Endothelial cell of hepatic sinusoid (primary cell): ENCODE data around the gene GOLPH3.
"Not testable (repeated sequence)": the region's sequence is repeated elsewhere in the genome, so short reads cannot be mapped to it uniquely, and the experiment has no call there.

ENCODE experiments used
- in situ Hi-C: cut with HindIII; loops from 2 replicates; pipeline ENCODE4 v1.10.0; 2017; ENCODE audit warnings: low sequenced_read_pairs

GOLPH3 gene

GRCh38 chr5:32100691-32101302 lies 73.3 kb downstream of the GOLPH3 start:
- in situ Hi-C loops, result no loop called here

GRCh38 chr5:32100230-32100629 lies 73.9 kb downstream of the GOLPH3 start:
- in situ Hi-C loops, result no loop called here

DNA sequence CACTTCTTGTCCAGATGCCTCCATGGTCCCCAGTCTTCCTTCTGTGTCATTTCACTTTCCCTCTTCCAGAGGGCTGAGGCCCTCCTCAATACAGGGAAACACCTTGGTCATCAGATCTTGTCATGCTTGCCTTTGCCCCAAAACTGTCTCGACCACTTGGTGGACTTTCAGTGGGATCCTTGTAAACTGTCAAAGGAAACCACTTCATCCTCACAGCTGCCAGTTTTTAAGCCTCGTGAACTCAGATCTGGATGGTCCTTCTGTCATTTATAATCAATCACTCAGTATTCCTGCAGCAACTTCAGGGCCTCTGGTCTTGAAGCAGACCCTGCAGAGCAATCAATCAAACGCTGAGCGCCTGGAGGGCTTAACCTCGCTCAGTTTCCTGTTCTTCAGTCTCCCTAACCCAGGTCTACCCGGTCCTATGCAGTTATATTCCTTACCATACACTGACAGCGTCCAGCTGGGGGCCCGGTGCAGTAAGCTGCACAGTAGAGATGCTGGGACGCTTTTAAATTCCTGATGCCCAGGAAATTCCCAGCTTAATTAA lies 74.6 kb downstream of the GOLPH3 start:
- in situ Hi-C loops, result loop anchor here (5.0 kb wide), 1 partner anchor 67 kb away; no protein-coding TSS in a partner anchor

DNA sequence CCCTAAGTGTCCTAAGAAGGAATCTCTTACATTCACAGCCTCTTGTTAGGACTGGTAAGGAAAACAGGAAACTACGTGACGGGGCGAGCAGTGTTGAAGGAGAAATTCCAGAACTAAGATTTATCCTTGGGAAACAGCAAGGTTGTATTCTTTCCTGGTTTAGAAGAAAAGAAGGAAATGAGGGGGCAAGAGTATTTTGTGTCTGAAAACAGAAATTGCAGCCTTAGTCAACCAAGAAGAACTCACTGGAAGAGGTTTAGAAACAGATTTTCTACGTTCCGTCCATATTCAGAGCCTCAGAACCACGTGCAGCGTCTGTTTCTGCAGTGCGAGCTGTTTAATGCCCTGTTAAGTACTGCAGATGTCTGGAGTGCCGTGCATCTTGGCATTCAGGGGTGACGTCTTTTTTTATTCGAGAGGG lies 75.2 kb downstream of the GOLPH3 start:
- in situ Hi-C loops, result loop anchor here (5.0 kb wide), 1 partner anchor 67 kb away; no protein-coding TSS in a partner anchor

GRCh38 chr5:32098291-32098690 lies 75.8 kb downstream of the GOLPH3 start:
- in situ Hi-C loops, result loop anchor here (5.0 kb wide), 1 partner anchor 66 kb away; no protein-coding TSS in a partner anchor

GRCh38 chr5:32096891-32097595 lies 77.1 kb downstream of the GOLPH3 start:
- in situ Hi-C loops, result loop anchor here (5.0 kb wide), 1 partner anchor 65 kb away; no protein-coding TSS in a partner anchor

DNA sequence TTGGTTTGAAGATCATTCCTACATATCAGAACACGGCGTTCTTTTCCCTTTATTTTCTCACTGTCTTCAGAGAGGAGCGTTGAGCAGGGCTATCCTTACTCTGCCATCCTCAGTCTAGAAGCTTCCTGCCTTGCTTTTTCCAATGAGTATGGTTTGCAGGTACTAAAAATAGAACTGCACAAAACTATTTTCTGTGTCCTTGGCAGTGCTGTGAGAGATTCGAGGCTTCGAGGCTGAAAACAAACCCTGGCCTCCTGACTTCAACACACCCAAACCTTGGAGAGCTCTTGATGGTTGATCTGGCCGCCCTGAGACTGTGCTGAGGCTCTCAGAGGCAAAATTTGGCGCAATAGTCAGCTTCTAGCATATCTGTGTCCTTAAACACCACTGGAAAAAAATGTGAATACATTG lies 78.9 kb downstream of the GOLPH3 start:
- in situ Hi-C loops, result loop anchor here (5.0 kb wide), 1 partner anchor 63 kb away; no protein-coding TSS in a partner anchor

DNA sequence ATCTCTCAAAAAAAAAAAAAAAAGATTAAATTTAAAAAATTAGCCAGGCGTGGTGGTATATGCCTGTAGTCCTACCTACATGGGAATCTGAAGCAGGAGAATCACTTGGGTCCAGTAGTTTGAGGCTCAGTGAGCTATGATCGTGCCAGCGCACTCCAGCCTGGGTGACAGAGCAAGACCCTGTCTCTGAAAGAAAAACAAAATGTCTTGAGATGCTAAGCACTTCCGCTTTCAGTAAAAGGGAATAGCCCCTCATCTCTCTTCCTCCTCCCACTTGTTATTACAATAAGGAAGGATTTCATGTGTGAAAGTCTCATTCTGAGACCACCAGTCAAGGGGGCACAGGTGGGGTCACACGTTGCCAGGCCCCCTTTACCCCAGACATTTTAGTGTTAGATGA lies 79.4 kb downstream of the GOLPH3 start:
- in situ Hi-C loops, result loop anchor here (5.0 kb wide), 1 partner anchor 62 kb away; no protein-coding TSS in a partner anchor

DNA sequence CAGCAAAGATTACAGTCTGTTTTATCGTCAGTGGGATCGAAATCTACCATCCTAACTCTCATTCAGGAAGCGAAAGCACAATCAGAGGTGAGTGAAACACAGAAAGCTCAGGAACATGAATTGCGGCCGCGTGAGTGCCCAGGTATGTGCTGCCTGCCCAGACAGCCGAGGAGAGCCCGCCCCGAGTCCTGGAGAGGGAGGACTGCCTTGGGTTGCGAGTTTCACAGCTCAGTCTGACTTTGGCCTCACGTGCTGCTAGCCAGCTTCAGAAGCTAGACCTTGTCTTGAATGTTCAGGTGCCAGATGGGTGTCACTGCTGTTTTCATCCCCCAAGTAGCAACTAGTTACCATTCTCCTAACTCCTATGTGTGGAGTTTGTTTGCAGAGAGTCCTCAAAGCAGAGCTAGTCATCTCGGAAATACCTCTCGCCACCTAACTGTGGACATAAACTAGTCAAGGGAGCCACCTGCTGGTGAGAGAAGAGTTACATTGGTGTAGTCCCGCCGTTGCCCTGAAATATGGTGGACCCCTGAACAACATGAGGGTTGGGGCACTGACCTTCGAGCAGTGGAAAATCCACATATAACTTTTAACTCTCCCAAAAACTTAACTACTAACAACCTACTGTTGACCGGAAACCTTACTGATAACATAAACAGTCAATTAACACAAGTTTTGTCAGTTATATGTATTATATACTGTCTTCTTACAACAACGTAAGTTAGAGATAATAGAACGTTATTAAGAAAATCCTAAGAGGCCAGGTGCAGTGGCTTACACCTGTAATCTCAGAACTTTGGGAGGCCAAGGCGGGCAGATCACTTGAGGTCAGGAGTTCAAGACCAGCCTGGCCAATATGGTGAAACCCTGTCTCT lies 80.9 kb downstream of the GOLPH3 start:
- in situ Hi-C loops, result no loop called here

DNA sequence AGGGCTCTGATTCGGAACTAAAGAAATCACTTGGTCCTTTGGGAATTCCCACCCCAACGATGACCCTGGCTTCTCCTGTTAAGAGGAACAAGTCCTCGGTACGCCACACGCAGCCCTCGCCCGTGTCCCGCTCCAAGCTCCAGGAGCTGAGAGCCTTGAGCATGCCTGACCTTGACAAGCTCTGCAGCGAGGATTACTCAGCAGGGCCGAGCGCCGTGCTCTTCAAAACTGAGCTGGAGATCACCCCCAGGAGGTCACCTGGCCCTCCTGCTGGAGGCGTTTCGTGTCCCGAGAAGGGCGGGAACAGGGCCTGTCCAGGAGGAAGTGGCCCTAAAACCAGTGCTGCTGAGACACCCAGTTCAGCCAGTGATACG lies 83.4 kb downstream of the GOLPH3 start:
- in situ Hi-C loops, result no loop called here

- in situ Hi-C loops, result no loop called here
Observed at GRCh38 chr5:32090026-32090754, 83.9 kb downstream of the GOLPH3 start.

- in situ Hi-C loops, result no loop called here
Observed at GRCh38 chr5:32089146-32090000, 84.7 kb downstream of the GOLPH3 start.

GRCh38 chr5:32088214-32088613 lies 85.9 kb downstream of the GOLPH3 start:
- in situ Hi-C loops, result no loop called here

- in situ Hi-C loops, result no loop called here
Observed at GRCh38 chr5:32087086-32088082, 86.7 kb downstream of the GOLPH3 start.

DNA sequence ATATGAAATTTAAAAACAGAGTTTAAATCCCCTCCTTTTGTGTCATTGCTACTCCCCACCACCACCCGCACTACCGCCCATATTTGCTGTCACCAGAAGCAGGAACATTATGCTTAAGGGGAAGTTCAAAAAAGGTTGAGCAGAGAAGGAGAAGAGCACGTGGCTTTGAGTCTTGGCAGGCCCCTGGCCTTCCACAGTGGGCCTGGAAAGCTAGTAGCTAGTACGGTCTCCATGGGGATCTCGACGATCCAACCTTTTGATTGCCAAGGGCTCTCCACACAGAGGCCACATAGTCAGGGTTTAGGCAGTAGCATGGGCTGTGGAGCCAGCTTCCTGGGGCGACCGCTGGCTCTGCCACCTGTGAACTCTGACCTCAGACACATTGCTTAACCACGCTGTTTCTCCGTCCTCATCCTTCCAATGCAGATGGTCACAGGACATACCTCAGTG lies 90.1 kb downstream of the GOLPH3 start:
- in situ Hi-C loops, result no loop called here

DNA sequence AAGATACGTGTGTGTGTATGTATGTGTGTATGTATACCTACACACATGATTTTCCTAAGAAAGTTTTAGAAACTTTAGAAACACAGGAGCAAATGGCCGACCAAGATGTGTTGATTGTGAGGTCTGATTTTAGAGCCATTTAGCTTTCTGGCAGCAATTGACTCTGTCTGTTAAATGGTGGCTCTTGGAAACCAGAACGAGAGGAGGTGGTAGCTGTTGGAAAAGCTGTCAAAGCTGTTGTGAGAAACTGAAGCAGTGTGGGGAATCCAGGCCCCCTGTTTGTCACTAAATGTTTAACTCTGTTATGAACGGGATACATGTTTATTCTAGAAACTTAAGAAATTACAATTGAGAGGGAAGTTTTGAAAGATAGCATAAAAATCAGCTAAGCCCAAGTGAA lies 91.4 kb downstream of the GOLPH3 start:
- in situ Hi-C loops, result no loop called here

DNA sequence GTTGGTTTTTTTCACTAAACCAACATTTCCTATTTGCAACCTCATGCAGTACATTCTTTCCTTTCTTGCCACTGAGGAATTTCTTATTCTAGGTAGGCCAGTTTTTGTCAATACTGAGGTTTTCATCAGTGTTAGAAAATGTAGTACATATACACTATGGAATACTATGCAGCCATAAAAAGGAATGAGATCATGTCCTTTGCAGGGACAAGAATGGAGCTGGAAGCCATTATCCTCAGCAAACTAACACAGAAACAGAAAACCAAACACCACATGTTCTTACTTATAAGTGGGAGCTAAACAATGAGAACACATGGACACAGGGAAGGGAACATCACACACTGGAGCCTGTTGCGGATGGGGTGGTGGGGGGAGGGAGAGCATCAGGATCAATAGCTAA lies 93.6 kb downstream of the GOLPH3 start:
- in situ Hi-C loops, result not testable (repeated sequence)

DNA sequence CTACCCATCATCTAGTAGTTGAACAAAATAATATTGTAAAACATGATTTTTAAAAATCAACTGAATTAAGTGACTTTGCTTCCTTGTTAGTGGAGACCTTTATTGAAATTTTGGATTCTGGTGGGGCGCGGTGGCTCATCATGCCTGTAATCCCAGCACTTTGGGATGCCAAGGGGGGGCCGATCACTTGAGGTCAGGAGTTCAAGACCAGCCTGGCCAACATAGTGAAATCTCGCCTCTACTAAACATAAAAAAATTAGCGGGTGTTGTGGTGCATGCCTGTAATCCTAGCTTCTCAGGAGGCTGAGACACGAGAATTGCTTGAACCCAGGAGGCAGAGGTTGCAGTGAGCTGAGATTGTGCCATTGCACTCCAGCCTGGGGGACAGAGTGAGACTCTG lies 95.3 kb downstream of the GOLPH3 start:
- in situ Hi-C loops, result not testable (repeated sequence)
